ENCODE results near the gene FAM131A. TPM values are rescaled to one million over a fixed set of nuclear protein-coding genes. Genes with fewer than 3 reads are reported as not detected.

Gene FAM131A
- total and polyA plus RNA-seq, 9 of the 15 experiments (the other 6 are each of a cell fraction or from before 2014, with no cell fraction given) = 0.48 to 11.1 (median 4.3) TPM

GRCh38 chr3:184298759-184299487, 38.5 kb upstream of the FAM131A start, which contains the start of gene PSMD2 (continued):
- TF ChIP-seq YY1 (IDR thresholded peaks at IDR 0.05; ENCODE audit: borderline replicate concordance in 1 of 3, control insufficient read depth in 1 of 3, extremely low read depth in 1 of 3, insufficient read depth in 3 of 3, insufficient read length in 1 of 3, insufficient replicate concordance in 2 of 3, low read depth in 1 of 3, low read length in 2 of 3) = peak in 2 of 3 experiments; percentile 30 to 62
- TF ChIP-seq CREB1 (IDR thresholded peaks at IDR 0.05) = peak; percentile 15; the same call in 1 of the 2 replicates
- TF ChIP-seq CREB1 (CRISPR knock-in tag; IDR thresholded peaks at IDR 0.05) = peak; percentile 60
- TF ChIP-seq SETDB1 (IDR thresholded peaks at IDR 0.05; ENCODE audit: low read length) = no peak
- TF ChIP-seq KDM5B (IDR thresholded peaks at IDR 0.05; ENCODE audit: insufficient replicate concordance, low read depth, low read length) = peak; percentile 90
- TF ChIP-seq HNRNPH1 (optimal IDR thresholded peaks at IDR 0.05; ENCODE audit: low read depth, low read length) = no peak
- TF ChIP-seq MYC (IDR thresholded peaks at IDR 0.05; ENCODE audit: low read depth, low read length) = peak; percentile 60; the same call in 1 of the 2 replicates
- no peak for TF ChIP-seq MYC (CRISPR knock-in tag; IDR thresholded peaks at IDR 0.05; ENCODE audit: borderline replicate concordance, low read depth)
- TF ChIP-seq ZNF263 (CRISPR knock-in tag; IDR thresholded peaks at IDR 0.05; ENCODE audit: borderline replicate concordance) = 0 out of 2 replicates have a peak, but pooled peaks have one; percentile 33
- TF ChIP-seq ZNF639 (CRISPR knock-in tag; conservative IDR thresholded peaks at IDR 0.05 in 1 of 2, IDR thresholded peaks at IDR 0.05 in 1 of 2) = peak in 1 of 2 experiments; percentile 98; a peak in 2 of 4 replicates
- TF ChIP-seq MED1 (CRISPR knock-in tag; IDR thresholded peaks at IDR 0.05; ENCODE audit: borderline replicate concordance) = no peak
- peak; percentile 93 for TF ChIP-seq NR2C2 (CRISPR knock-in tag; IDR thresholded peaks at IDR 0.05)
- peak; percentile 99 for TF ChIP-seq NR2C2 (tag; IDR thresholded peaks at IDR 0.05)
- peak; percentile 86 for TF ChIP-seq TAF7 (tag; IDR thresholded peaks at IDR 0.05)
- no peak for TF ChIP-seq HDAC2 (IDR thresholded peaks at IDR 0.05)
- TF ChIP-seq FOXK2 (conservative IDR thresholded peaks at IDR 0.05 in 1 of 2, IDR thresholded peaks at IDR 0.05 in 1 of 2; ENCODE audit: low read depth in 2 of 2) = peak; percentile 57 to 67; a peak in 2 of 4 replicates
- 0 out of 2 replicates have a peak, but pooled peaks have one; percentile 21 for TF ChIP-seq ATF6 (CRISPR knock-in tag; IDR thresholded peaks at IDR 0.05)
- TF ChIP-seq CTBP1 (IDR thresholded peaks at IDR 0.05; ENCODE audit: borderline replicate concordance) = peak; percentile 12; the same call in 1 of the 2 replicates
- TF ChIP-seq POLR2AphosphoS5 (IDR thresholded peaks at IDR 0.05; ENCODE audit: control insufficient read depth, insufficient read depth, low read depth, low read length) = peak; percentile 78
- TF ChIP-seq HDAC1 (IDR thresholded peaks at IDR 0.05) = peak in 1 of 2 experiments; percentile 71; a peak in 1 of 4 replicates
- peak; percentile 32 for TF ChIP-seq MEIS2 (IDR thresholded peaks at IDR 0.05; ENCODE audit: partially characterized antibody)
- 0 out of 2 replicates have a peak, but pooled peaks have one; percentile 56 for TF ChIP-seq FOSL1 (tag; conservative IDR thresholded peaks at IDR 0.05)
- TF ChIP-seq DDX20 (tag; IDR thresholded peaks at IDR 0.05; ENCODE audit: low read depth) = no peak
- TF ChIP-seq SNAPC5 (CRISPR knock-in tag; IDR thresholded peaks at IDR 0.05) = no peak
